HG03460 (cell line): ENCODE results near the gene IGF1R.

ENCODE experiments used
- ATAC-seq: cut with Tn5 transposase; IDR thresholded peaks from one replicate; pipeline ENCODE4 v1.9.1; 2021; ENCODE audit not compliant: unreplicated experiment

Gene IGF1R

DNA sequence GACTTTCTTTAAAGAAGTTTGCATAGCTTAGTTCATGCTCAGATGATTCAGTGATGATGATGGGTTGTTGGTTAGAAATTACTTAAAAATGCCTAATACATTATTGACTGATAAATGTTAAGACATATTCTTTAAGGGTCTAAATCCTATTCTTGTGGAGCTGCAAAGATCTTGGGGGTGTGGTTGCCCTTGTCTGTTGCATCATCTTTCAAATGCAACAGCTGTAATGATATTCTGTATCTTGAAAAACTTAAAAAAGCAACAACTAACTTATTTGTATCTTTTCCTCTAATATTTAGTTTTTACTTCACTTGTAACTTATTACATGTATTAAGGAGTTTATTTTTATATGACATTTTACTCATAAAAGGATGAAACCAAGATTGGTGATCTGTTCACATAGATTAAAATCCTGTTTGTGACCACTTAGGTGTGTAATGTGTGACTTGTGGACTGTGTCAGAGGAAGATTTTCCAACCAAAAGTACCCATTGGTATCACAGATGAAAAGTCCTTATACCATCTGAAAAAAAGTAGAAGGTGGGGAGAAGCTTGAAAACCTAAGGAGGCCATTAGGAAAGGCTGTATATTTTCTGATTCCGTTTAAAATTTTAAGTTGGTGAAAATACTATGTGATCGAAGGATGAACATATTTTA lies 142.8 kb downstream of the IGF1R start:
- no peak for ATAC-seq

- ATAC-seq, result no peak
Measured at GRCh38 chr15:98792117-98792516, 143.8 kb downstream of the IGF1R start.

GRCh38 chr15:98794211-98794610 lies 145.9 kb downstream of the IGF1R start:
- ATAC-seq, result no peak

DNA sequence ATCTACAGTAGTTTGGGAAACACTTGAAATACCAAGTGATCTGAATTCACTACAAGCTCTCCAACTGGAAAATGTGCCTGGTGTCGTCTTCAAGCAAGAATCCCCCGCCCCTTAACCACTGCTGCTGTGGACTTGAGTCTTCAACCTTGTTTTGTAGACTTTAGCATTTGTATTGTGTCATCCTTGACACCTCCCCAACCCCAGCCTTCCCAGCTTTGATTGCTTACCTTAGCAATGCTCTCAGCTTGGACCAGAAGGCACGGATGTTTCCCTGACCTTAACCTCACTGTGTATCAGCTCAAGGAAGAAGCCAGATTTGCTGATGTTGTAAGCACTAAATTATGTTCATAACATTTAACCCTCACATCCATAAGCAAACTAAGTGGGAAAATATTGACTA lies 146.4 kb downstream of the IGF1R start:
- ATAC-seq, result no peak

DNA sequence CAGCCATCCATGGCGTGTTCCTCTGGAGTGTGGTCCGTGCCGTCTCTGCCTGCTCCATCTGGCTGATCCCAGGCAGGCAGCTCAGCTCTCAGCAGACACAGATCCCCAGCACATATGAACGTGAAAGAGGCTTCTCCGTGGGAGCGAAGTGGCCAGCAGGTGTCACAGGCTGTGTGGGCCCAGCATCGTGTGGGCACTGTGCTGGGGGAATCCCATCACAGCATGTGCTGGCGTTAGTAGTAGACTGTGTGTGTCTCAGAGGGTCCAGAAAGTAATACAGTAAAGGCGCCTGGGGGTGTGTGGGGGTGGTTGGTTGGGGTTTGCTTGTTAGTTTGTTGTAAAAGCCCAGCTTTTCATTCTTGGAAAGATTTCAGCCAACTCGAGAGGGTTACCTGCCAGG lies 147.6 kb downstream of the IGF1R start:
- no peak for ATAC-seq

GRCh38 chr15:98796685-98797357 lies 148.5 kb downstream of the IGF1R start:
- ATAC-seq, result no peak

DNA sequence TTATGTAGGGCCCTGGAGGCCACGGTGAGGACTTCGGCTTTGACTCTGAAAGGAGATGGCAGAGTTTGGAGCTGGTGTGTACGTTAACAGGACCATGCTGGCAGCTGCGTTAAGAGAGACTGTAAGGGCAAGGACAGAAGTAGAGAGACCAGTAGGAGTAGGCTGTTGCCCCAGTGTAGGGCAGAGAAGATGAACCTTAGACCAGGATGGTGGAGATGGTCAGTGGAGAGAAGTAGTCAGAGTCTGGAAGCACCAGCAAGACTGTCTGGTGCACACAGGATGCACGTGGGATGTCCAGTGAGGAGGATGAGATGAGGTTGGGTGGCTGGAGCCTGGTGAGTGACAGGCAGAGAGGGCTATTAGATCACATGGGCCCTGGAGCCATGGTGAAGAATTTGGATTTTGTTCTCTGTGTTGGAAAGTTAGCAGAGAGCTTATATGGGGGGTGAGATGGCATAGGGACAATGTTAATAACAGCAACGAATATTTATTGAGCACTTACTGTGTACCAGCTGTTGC lies 150.1 kb downstream of the IGF1R start:
- no peak for ATAC-seq

DNA sequence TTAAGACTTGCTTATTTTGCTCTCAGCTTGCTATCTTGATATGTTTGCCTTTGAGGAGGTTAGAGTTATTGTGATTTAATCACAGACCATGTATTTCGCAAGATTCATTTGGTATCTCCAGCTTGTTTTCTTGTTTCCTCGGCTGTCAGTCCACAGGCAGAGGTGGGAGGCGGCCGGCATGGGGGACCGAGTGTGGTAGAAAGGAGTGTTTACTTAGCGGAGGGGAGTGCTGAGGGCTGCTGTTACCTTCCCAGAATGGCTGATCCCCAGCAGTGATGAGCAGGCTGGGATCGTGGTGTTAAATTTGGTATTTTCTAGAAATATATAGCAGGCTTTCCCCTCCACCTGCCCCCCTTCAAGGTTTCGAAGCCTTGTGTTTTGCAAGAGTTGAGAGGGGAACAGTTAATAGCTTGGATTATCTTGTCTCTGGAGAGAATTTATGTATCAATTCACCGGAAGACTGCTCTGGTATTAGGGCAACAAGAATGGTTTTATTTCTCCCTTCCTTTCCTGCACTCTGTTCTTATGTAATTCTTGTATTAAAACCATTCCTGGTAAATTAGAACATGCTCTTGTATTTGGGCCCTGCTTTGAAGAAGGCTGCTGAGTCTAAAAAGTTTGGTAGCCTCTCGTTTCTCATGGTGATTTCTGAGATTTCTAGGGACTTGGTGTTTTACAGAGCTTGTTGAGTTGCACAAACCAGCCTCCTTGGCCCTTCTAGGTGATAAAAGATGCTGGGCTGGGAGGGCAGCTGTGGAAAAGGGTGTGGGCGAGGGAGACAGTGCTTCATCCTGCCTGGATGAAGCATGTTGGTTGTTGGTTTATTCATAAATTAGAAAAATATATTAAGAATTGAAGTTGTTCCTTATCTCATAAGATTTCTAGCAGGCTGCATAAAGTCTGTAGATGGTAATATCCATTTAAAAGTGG lies 151.4 kb downstream of the IGF1R start:
- ATAC-seq, result no peak

- ATAC-seq, result no peak
Measured at GRCh38 chr15:98800437-98801233, 152.3 kb downstream of the IGF1R start.

- ATAC-seq, result no peak
Measured at GRCh38 chr15:98801234-98801561, 152.9 kb downstream of the IGF1R start.

DNA sequence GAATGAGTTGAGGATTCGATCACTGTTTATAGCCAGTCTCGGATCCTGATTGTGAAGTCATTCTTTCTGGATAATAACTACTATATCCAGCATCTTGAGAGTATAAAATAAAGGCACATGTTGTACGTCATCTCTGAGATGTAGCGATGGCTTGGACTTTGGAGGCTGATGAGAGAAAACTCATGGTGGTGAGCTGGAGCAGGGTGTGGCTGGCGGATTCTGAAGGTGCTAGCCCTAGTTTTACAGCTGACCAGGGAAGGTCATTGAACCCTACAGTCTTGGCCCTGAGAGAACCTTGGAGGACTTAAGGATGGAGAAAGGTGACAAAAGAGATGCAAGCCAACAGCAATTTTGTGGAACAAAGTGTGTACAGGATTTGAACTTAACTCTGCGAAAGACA lies 153.8 kb downstream of the IGF1R start:
- ATAC-seq, result no peak

- ATAC-seq, result no peak
Measured at GRCh38 chr15:98803228-98804056, 155.1 kb downstream of the IGF1R start.

GRCh38 chr15:98804057-98804380 lies 155.7 kb downstream of the IGF1R start:
- no peak for ATAC-seq

DNA sequence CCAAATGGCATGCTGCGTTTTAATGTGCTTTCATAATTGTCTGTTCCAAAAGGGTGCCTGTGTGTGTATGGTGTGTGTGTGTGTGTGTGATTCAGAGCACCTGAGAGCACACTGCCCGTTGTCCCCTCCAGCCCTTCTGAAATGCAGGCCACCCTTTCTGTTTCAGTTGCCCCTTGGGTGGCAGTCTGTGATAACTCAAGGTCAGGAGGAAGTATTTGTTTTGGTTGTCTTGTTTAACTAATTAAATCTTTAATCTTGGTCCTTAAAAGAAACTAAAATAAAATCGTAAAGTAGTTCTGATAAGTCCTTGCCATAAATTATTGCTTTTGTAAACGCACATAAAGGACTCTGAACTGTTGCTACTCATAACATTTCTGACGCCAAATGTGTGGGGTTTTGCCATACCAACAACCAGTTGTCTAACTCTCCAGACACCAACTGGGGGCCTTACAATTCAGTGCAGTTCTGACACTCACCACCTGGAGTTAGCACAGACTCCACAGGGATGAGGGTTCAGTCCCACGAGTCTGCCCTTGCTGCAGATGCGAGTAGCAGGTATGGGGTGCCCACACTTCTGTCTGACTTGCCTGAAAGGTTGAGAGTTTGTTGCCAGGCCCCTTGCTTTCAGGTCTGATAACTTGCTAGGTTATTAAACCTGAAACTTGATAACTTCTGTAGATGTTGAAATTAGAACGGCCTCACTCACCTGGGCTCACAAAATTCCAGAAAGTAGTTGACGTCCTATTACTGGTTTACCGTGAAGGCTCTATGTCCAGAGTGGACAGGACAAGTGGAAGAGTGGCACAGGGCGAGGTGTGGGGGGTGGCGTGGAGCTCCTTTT lies 157.3 kb downstream of the IGF1R start:
- ATAC-seq, result no peak

- no peak for ATAC-seq
Measured at GRCh38 chr15:98806275-98806895, 158.0 kb downstream of the IGF1R start.

GRCh38 chr15:98807262-98807661 lies 158.9 kb downstream of the IGF1R start:
- ATAC-seq, result no peak

DNA sequence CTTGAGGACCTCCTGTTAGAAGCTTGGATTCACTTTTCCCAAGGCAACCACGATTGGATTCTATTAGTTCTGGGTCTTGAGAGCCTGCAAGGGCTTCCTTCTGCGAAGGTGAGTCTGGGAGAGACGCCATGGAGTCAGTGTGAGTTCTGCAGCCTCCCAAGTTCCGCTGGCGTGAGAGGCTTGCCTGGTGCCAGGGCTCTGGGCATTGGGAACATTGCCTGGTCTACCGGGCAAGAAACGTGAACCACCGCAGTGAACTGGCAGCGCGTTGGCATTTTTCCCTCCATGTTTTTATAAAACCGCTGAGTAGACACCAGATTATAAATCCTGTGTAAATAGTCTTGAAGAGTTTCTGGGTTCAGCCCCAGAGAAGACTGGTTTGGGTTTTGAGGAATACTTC lies 160.9 kb downstream of the IGF1R start:
- ATAC-seq, result no peak

GRCh38 chr15:98812716-98813446 lies 164.5 kb downstream of the IGF1R start:
- no peak for ATAC-seq
